ENCODE measurements around the gene EIF2D.

DNA sequence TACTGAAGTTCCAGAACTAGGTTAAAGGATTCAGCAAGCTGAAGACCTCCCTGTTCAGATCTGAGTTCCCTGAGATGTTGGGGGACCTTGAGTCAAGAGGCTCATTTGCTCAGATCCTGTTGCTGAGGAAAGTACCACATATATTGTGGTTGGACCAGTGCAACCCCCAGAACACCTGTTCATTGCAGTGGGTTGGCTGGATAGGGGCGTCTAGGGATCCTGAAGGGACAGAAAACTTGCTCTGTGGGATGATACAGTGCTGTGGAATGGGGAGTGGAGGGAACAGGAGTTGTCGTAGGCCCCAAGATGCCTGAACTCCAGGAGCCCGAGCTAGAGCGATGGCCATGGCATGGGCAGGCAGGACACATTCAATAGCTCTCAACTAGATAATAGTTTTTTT lies 47.9 kb upstream of the EIF2D start:
- TF ChIP-seq POLR2A (IDR thresholded peaks at IDR 0.05), result no peak
- TF ChIP-seq, protein P1, sequence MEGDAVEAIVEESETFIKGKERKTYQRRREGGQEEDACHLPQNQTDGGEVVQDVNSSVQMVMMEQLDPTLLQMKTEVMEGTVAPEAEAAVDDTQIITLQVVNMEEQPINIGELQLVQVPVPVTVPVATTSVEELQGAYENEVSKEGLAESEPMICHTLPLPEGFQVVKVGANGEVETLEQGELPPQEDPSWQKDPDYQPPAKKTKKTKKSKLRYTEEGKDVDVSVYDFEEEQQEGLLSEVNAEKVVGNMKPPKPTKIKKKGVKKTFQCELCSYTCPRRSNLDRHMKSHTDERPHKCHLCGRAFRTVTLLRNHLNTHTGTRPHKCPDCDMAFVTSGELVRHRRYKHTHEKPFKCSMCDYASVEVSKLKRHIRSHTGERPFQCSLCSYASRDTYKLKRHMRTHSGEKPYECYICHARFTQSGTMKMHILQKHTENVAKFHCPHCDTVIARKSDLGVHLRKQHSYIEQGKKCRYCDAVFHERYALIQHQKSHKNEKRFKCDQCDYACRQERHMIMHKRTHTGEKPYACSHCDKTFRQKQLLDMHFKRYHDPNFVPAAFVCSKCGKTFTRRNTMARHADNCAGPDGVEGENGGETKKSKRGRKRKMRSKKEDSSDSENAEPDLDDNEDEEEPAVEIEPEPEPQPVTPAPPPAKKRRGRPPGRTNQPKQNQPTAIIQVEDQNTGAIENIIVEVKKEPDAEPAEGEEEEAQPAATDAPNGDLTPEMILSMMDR (IDR thresholded peaks at IDR 0.05), result no peak
